GM20000 (cell line): ENCODE results near the gene CGB3.

Experiments
- DNase-seq: peaks from one replicate; pipeline ENCODE4 v3.0.0; 2012; ENCODE audit warnings: low spot score
- TF ChIP-seq, protein P1 (sequence below): IDR thresholded peaks from 2 replicates; pipeline ENCODE4 v1.5.1; 2012; ENCODE audit warnings: mild to moderate bottlenecking, control low read depth; ENCODE audit errors: extremely low read depth, missing control alignments

The CGB3 gene

DNA sequence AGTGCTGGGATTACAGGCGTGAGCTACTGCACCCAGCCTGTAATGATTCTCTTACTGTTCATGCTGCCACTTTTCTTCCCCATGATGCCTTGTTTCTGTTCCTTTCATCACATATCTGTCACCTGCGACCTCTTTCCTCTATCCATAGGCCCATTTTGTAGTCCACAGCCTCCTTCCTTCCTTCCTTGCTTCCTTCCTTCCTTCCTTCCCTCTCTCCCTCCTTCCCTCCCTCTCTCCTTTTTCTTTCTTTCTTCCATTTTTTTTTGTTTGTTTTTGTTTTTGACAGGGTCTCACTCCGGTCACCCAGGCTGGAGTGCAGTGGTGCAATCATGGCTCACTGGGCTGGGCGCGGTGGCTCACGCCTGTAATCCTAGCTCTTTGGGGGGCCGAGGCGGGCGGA lies 35.3 kb downstream of the CGB3 start:
- TF ChIP-seq, protein P1, sequence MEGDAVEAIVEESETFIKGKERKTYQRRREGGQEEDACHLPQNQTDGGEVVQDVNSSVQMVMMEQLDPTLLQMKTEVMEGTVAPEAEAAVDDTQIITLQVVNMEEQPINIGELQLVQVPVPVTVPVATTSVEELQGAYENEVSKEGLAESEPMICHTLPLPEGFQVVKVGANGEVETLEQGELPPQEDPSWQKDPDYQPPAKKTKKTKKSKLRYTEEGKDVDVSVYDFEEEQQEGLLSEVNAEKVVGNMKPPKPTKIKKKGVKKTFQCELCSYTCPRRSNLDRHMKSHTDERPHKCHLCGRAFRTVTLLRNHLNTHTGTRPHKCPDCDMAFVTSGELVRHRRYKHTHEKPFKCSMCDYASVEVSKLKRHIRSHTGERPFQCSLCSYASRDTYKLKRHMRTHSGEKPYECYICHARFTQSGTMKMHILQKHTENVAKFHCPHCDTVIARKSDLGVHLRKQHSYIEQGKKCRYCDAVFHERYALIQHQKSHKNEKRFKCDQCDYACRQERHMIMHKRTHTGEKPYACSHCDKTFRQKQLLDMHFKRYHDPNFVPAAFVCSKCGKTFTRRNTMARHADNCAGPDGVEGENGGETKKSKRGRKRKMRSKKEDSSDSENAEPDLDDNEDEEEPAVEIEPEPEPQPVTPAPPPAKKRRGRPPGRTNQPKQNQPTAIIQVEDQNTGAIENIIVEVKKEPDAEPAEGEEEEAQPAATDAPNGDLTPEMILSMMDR = no peak

DNA sequence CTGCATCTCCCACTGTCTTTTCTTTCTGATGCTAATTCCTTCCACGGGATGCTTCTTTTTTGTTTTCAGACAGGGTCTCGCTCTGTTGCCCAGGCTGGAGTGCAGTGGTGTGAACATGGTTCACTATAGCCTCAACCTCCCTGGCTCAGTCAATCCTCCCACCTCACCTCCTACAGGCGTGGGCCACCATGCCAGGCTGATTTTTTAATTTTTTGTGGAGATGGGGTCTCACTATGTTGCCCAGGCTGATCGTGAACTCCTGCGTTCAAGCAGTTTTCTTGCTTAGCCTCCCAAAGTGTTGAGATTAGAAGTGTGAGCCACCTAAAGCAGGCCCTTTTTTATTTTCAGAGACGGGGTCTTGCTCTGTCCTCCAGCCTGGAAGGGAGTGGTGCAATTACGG lies 35.8 kb downstream of the CGB3 start:
- no peak for DNase-seq
- TF ChIP-seq, protein P1 = no peak

More for the DNA sequence above, 35.3 kb downstream of the CGB3 start:
- DNase-seq = no peak

DNA sequence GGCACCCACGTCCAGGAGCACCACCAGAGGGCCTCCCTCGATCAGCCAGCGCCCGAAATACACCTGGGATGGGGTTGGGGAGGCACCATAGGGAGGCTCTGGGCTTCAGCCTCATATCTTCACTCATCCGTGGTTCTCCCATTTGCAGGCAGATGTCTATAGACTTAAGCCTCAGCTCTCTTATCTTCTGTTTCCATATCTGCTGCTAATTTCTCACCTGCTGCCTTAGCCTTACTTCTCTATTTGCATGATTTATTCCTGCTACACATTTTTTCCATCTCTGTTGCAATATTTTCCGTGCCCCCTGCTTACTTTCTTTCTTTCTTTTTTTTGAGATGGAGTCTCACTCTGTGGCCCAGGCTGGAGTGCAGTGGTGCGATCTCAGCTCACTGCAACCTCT lies 36.8 kb downstream of the CGB3 start:
- TF ChIP-seq, protein P1 = no peak
- no peak for DNase-seq

DNA sequence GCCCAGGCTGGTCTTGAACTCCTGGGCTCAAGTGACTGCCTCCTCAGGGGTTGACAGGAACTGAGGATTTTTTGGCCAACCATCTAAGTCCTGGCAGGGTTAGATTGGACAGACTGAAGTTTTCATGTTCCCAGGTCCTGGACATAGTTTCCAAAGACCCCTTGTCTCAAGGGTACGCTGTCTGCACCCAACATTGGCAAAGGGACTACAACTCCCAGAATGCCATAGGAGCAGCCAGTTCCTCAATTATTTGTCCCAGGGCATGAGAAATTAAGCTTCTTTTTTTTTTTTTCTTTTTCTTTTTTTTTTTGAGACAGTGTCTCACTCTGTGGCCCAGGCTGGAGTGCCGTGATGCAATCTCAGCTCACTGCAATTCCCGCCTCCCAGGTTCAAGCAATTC lies 37.9 kb downstream of the CGB3 start:
- no peak for DNase-seq
- TF ChIP-seq, protein P1 = no peak

DNA sequence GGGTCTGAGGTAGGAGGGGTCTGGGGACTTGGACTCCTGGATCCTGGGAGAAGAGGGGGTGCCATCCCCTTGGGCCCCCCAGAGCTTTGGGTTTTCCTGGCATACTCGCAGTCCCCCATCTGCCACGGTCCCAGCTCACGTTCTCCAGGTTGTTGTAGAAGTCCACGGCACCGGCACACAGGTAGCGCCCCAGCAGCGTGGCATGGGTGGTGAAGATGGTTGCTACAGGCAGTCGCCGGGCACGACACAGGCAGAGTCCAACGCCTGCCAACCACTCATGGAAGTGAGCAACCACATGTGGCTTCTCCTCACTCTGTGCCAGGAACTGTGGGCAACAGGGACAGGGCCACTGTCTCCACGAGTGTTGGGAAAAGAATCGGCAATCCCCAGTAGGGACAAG lies 38.4 kb downstream of the CGB3 start:
- TF ChIP-seq, protein P1 = no peak
- DNase-seq = no peak

DNA sequence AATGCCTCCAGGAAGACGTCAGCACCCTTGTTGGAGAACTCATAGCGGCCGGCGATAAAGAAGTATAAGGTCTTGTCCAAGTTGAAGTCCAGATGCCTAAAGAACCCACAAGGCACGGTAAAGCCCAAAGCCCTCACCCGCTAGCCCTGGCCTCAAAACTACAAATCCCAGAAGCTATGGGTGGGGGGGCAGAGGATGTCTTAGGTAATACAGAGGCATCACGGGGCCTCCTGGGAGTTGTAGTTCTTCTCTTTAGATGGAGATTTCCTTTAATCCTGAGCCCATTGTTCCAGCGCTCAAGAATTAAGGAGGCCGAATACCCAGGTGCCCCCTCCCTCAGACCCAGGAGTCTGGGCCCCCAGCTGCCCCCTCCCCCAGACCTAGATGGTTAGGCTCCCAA lies 41.9 kb downstream of the CGB3 start:
- TF ChIP-seq, protein P1 = no peak
- DNase-seq = no peak

DNA sequence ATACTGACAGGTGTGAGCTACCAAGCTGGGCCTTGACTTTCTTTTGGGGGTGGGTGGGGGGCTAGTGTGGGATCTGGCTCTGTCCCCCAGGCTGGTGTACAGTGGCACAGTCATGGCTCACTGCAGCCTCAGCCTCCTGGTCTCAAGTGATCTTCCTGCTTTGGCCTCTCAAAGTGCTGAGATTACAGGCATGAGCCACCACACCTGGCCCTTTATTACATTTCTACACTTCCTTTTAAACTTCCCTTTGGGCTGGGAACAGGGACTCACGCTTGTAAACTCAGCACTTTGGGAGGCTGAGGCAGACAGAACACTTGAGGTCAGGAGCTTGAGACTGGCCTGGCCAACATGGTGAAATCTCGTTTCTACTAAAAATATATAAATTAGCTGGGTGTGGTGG lies 47.1 kb downstream of the CGB3 start:
- TF ChIP-seq, protein P1 = no peak
- DNase-seq = no peak
